ENCODE results near the gene CDK6.

Gene CDK6

DNA sequence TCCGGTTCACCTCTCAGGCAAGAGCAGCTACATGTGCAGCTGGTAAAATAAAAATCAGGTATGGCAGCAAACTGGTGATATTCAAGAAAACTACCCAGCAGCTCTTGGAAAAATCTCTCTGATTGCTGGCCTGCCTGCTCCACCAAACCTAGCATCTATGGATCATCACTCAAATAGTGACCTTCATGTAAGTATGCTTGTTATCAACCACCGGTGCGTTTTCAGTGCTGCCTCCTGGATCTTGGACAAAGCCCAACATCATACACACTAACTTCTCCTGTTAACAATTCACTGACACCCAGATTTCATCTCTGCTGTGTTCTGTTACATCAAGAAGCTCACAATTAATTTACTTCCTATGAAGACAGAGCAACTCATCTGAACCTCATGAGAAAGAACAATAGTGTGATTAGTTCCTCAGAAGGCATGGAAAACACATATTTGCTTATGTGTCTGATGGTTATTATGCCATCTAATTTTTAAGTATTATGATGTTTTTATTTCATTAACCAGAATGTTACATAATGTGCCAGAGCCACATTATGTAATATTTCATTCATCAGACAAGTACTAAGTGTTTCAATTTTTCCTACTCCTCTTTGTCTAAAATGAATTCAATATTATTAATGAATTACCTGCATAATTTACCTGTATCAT is 8.8 kb downstream of the CDK6 start:
- DNase-seq (ENCODE audit: low read depth in 2 of 3, low spot score in 1 of 3): no peak

- no peak for DNase-seq (ENCODE audit: low read depth in 2 of 3, low spot score in 1 of 3)
These were observed 10.0 kb downstream of the CDK6 start for GRCh38 chr7:92826258-92826938.

DNA sequence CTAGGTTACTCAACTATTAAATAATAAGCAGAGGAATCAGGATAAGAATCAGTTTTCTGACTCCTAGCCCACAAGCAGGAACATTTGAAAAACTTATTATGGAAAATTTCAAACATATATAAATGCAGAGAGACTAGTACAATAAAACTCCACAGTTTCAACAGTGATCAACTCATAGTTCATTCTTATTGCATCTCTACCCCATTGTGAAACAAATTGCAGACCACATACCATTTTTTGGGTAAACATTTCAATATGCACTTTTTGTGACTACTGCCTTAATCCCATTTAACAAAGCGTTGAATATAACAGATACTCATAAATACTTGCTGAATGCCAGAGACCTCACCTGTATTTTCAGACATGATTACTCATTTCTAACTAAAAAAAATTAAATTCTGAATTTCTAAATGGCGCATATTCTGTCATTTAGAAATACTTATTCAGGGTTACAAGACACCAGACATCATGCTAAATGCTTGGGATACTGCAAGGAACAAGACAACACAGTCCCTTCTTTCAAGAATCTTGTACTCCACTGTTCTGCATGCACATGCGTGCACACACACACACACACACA is 11.4 kb downstream of the CDK6 start:
- no peak for DNase-seq (ENCODE audit: low read depth in 2 of 3, low spot score in 1 of 3)

DNA sequence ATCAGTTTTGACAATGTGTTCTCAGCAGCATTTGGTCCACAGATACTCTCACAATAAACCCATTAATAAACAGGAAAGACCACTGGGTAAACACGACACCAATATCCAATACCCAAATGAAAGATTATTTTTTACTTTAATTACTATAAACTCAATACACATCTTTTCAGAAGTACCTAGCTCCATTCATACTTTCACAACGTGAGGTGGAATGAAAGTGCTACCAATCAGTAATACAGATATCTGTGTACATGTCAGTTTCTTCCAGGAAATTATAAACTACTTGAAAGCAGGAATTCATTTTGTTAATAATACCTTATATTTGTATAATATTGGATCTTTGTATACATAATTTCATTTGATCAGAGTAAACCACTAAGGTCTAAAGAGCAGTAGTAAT is 11.9 kb downstream of the CDK6 start:
- DNase-seq (ENCODE audit: low read depth in 2 of 3, low spot score in 1 of 3): no peak

- DNase-seq (ENCODE audit: low read depth in 2 of 3, low spot score in 1 of 3): no peak
These were observed 13.3 kb downstream of the CDK6 start for GRCh38 chr7:92823042-92823441.

DNA sequence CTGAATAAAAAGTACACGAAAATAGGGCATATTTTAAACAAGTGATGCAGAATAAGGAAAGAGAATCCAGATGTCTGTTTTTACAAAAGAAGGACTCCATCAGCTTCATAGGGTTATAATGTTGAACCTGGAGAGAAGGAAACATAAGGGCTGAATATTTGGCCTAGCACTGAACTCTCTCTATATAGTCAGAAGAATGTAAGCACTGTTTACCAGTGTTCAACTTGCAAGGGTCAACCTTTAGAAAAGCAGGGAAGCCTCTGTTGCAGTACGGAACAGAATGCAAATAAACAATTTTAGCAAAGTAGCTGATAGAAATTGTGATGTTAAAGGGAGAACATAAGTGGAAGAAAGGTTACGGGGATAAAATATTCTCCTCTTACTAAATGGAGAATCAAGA is 16.2 kb downstream of the CDK6 start:
- DNase-seq (ENCODE audit: low read depth in 2 of 3, low spot score in 1 of 3): no peak

DNA sequence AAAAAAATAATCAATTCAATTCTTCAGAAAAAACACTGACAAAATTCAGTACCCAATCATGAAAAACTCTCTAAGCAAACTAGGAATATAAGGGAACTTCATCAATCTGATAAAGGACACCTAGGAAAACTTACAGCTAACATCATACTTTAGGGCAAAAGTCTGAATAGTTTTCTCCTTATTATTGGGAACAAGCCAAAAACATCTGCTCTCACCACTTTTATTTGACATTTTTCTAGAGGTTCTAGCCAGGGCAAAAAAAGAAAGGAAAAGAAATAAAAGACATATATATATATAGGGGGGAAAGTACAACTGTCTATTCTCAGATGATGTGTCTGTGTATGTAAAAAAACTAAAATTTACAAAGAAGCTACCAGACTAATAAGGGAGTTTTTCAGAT is 19.0 kb downstream of the CDK6 start:
- no peak for DNase-seq (ENCODE audit: low read depth in 2 of 3, low spot score in 1 of 3)

DNA sequence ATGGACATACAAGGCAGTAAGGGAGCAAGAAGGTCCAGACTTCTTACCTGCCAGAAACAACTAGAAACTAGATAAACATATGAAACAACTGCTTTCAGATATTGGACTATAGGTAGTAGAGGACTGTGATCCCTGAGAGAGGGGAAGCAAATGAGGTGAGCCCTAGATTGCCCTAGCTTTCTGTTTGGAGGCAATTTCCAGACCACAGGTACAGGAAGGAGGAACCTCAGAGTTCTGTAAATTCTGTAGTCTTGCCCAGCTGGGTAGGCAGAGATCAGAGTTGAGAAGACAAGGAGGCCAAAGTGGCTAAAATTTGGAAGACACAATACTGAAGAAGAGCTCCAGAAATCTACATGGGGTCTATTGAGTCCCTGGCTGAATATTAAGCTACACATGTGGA is 21.0 kb downstream of the CDK6 start:
- no peak for DNase-seq (ENCODE audit: low read depth in 2 of 3, low spot score in 1 of 3)

DNA sequence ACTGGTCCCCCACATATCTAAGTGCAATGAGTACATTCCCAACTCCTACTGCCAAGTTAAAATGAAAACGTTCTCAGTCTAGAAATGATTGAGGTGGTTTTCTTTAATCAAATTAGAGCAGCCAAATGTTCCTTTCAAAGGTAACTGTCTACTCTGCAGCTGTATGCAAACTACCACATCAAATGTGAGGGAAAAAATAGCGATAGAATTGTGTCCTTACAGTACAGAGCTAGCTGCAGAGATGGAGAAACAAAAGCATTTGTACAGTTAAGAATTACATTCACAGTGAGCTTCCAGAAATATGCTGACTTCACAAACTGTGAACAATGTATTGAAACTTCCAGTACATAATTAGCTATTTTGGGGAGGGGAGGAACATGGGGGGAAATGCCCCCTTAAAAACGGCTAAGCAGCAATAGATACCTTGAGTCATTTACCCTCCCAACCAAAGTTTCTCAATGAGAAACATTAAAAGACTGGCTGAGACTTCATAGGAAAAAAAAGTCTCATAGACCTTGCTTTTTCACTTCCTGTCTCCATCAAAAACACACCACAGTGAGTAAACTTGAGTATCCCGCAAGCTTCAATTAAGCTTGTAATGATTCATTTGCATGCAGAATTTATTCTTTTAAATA is 22.9 kb downstream of the CDK6 start:
- no peak for DNase-seq (ENCODE audit: low read depth in 2 of 3, low spot score in 1 of 3)

DNA sequence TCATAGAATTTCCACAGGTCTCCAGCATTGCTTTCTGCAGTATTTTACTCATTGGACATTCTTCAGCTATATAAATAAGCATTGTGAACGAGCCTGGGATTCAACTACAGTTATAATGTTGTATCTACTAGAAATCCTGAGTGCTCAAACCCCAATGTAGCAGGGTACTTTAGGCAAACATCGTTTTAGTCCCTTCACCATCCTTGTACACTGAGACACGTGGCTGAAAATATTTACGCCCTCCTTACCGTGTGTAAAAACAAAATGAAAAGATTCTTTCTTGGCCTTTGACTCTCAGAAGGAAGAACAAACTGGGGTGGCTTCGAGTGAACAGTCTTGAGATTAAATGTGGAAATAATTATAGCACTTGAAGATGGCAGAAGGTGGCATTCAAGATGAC is 25.2 kb downstream of the CDK6 start:
- no peak for DNase-seq (ENCODE audit: low read depth in 2 of 3, low spot score in 1 of 3)

DNA sequence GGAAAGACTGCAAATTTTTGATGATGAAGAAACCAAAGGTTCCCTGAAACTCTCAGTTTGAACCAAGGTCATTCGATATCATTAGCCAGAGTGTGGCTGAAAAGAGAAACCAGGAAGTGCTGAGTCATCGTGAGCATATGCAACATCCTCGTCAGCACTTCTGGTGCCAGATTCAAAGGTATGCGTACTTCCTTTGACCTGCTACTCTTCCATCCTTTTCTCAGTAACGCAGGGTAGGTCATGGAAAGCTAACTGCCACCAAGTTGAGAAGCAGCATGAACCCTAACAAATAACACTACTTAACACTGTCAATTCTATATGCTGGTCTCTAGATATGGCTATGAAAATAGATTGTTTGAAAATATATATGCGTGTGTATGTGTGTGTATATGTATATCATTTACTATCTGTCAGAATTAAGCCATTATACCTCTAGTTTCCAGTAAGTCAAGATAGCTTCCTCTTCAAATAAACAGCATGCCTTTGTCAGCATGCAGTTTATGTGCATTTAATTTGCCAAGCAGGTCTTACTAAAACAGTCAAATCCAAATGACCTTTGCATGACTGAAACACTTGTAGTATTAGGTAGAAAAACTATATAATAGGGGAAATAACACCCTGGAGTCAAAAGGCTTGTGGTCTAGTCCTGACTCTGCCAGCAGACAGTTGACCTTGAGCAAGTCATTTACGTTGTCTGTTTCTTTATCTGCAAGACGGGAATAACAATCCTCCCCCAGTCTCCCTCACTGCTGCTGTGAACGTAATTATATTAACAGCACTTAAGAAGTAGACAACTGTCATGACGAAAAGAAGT is 26.4 kb downstream of the CDK6 start:
- peak; percentile 45 to 58 (median 56) for DNase-seq (ENCODE audit: low read depth in 2 of 3, low spot score in 1 of 3)

GRCh38 chr7:92809397-92809759 is 27.0 kb downstream of the CDK6 start:
- DNase-seq (ENCODE audit: low read depth in 2 of 3, low spot score in 1 of 3): no peak

GRCh38 chr7:92808635-92809034 is 27.7 kb downstream of the CDK6 start:
- DNase-seq (ENCODE audit: low read depth in 2 of 3, low spot score in 1 of 3): no peak

DNA sequence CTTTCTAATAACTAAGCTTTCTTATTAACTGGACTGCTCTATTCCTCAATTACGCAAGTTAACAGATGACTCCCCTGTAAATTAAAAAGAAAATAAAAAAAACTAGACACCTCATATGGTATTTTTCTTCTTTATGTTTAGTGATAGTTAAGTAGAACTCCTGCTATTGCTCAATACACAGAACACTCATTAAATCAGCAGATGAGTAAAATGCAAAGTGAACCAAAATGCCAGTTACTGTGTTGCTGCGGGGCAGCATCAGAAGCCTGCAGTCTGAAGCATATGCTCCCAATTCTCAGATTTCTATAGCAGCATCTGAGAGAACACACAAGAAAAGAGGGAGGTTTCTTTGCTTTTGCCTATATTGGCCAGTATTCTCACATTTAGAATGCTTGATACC is 28.4 kb downstream of the CDK6 start:
- no peak for DNase-seq (ENCODE audit: low read depth in 2 of 3, low spot score in 1 of 3)

- DNase-seq (ENCODE audit: low read depth in 2 of 3, low spot score in 1 of 3): no peak
These were observed 29.9 kb downstream of the CDK6 start for GRCh38 chr7:92806496-92806895.

DNA sequence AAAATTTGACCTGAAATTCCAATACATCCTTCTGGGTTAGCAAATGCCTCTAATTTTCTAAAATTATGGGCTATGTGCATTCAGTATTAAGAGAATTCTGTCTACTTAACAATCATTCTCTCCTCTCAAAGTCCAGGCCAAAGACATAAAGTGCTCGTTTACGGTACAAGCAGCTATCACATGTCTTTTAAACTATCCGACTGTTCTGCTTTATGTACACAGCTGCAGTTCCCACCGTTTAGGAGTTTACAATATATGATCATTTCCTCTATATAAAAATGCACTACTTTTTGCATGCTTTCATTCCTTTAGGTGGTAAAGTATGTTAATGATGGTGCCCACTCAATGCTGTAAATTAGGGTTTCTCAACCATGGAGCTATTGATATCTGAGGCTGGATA is 34.0 kb downstream of the CDK6 start:
- DNase-seq (ENCODE audit: low read depth in 2 of 3, low spot score in 1 of 3): no peak

- no peak for DNase-seq (ENCODE audit: low read depth in 2 of 3, low spot score in 1 of 3)
These were observed 36.7 kb downstream of the CDK6 start for GRCh38 chr7:92799446-92800211.

DNA sequence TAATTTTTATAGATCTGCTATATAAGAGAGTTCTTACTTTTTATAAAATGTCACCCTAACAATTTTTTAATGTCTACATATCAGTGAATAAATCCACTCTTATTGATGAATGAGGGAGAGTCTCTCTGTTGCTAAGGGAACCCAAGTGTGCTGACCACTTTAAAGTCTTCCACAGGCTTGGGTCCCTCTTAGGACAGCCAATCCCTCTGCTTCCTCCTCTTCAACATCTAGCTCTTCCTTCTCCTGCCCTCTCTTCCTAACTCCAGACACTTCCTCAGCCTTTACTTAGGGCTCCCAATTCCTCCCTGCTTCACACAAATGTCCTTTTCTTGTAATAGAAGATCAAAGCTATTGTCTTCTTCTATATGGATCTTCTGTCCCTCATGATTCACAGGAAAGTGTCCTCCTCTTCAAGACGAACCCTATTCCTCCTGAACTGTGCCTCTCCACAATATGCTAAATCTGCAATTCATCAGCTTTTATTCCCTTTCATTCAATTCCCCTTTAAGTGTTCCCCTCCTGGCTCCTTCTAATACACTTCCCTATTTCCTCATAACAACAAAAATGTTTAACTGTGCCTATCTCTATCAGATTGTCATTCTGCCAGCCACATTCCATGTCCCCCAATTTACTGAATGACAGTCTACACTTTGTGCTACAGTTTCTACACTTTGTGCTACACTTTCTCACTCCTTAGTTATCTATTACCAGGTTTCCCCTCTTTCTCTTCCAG is 37.7 kb downstream of the CDK6 start:
- DNase-seq (ENCODE audit: low read depth in 2 of 3, low spot score in 1 of 3): no peak

- peak; percentile 22 to 28 (median 28) for DNase-seq (ENCODE audit: low read depth in 2 of 3, low spot score in 1 of 3)
These were observed 38.7 kb downstream of the CDK6 start for GRCh38 chr7:92797693-92798092.

- DNase-seq (ENCODE audit: low read depth in 2 of 3, low spot score in 1 of 3): no peak
These were observed 39.1 kb downstream of the CDK6 start for GRCh38 chr7:92797284-92797683.
